SK-N-SH treated with all-trans-retinoic acid at 6 μM for 48 hours (cell line): ENCODE measurements around the gene SPATA20.

Source experiments
- CSRNP3 ChIP-seq: fragments of 250-450 bp; sonication (Bioruptor Pico); IDR thresholded peaks from 2 replicates; pipeline ENCODE4 v1.5.1; 2021; ENCODE audit warnings: mild to moderate bottlenecking, moderate library complexity
- ISL1 ChIP-seq: fragments of 250-450 bp; sonication (Bioruptor Pico); IDR thresholded peaks from 2 replicates; pipeline ENCODE4 v2.1.2; 2022; ENCODE audit warnings: mild to moderate bottlenecking, moderate library complexity
- TCF4 ChIP-seq: fragments of 250-450 bp; sonication (Bioruptor Pico); IDR thresholded peaks from 2 replicates; pipeline ENCODE4 v1.8.0; 2021; ENCODE audit warnings: mild to moderate bottlenecking, moderate library complexity, borderline replicate concordance
- ZC3H10 ChIP-seq: fragments of 250-450 bp; sonication (Bioruptor Pico); IDR thresholded peaks from 2 replicates; pipeline ENCODE4 v1.5.1; 2021; ENCODE audit warnings: mild to moderate bottlenecking, moderate library complexity

GRCh38 chr17:50599606-50600005 lies 52.6 kb downstream of the SPATA20 start:
- TF ChIP-seq TCF4 (CRISPR knock-in tag) (no peak), ZC3H10 (CRISPR knock-in tag) (no peak), ISL1 (CRISPR knock-in tag) (no peak), CSRNP3 (CRISPR knock-in tag) (no peak)
